Activated naive CD4-positive, alpha-beta T cell treated with anti-CD3 and anti-CD28 coated beads for 36 hours (primary cell): ENCODE data around the gene AP3B2. TPM values are rescaled to one million over a fixed set of nuclear protein-coding genes. Genes with fewer than 3 reads are reported as not detected.

Experiments used
- CTCF ChIA-PET: fragments of 350-600 bp; sonication (Branson Sonifier 250); formaldehyde crosslinking; loops from one replicate; lab custom pipeline; 2021; ENCODE audit warnings: antibody characterized with exemption; lab: Charles Lee
- DNase-seq: peaks from one replicate; pipeline ENCODE4 v3.0.0-alpha.2; 2020
- H3K27ac Mint-ChIP-seq: one replicate; pipeline ENCODE4 v1.8.0; 2021; ENCODE audit warnings: mild to moderate bottlenecking, mixed read lengths
- H3K27me3 Mint-ChIP-seq: one replicate; pipeline ENCODE4 v1.8.0; 2021; ENCODE audit warnings: low read depth, mixed read lengths
- H3K36me3 Mint-ChIP-seq: one replicate; pipeline ENCODE4 v1.8.0; 2021; ENCODE audit warnings: low read depth, mixed read lengths
- H3K4me1 Mint-ChIP-seq: one replicate; pipeline ENCODE4 v1.8.0; 2021; ENCODE audit warnings: low read depth, mixed read lengths
- H3K4me3 Mint-ChIP-seq: one replicate; pipeline ENCODE4 v1.8.0; 2021; ENCODE audit warnings: mild to moderate bottlenecking, moderate library complexity, mixed read lengths
- H3K9me3 Mint-ChIP-seq: one replicate; pipeline ENCODE4 v1.8.0; 2021; ENCODE audit warnings: mixed read lengths
- intact Hi-C: fragments of 100-400 bp; cut with micrococcal nuclease; formaldehyde crosslinking; loops from one replicate; pipeline ENCODE4 v1.15.1; 2023
- total RNA-seq, 2 experiments: library from RNA; stranded (reverse); gene quantifications; one replicate each; pipeline ENCODE4 v1.2.3, GENCODE V29; 2021

The AP3B2 gene
- total RNA-seq, 2 experiments from 2014 or later = 0.37 to 0.52 TPM

- intact Hi-C loops = no loop called here
- no peak overlapping the region for H3K27ac Mint-ChIP-seq
- H3K4me1 Mint-ChIP-seq = no peaks in the 10 kb centered on the region
- no peaks in the 10 kb centered on the region for H3K27me3 Mint-ChIP-seq
- DNase-seq = no peak
- CTCF ChIA-PET = interaction anchor here (0.5 kb wide), 1 partner anchor 39 kb away, joined by 3 read pairs; no protein-coding TSS in a partner anchor
- no peaks in the 10 kb centered on the region for H3K9me3 Mint-ChIP-seq
- no peak overlapping the region for H3K4me3 Mint-ChIP-seq
- no peaks in the 10 kb centered on the region for H3K36me3 Mint-ChIP-seq
These were observed 20.5 kb downstream of the AP3B2 start for GRCh38 chr15:82689147-82689546.

GRCh38 chr15:82688691-82689090 is 21.0 kb downstream of the AP3B2 start:
- H3K4me1 Mint-ChIP-seq = no peaks in the 10 kb centered on the region
- no peaks in the 10 kb centered on the region for H3K9me3 Mint-ChIP-seq
- intact Hi-C loops = no loop called here
- no peaks in the 10 kb centered on the region for H3K36me3 Mint-ChIP-seq
- DNase-seq = no peak
- no peak overlapping the region for H3K27ac Mint-ChIP-seq
- no peaks in the 10 kb centered on the region for H3K27me3 Mint-ChIP-seq
- CTCF ChIA-PET = interaction anchor here (0.5 kb wide), 1 partner anchor 39 kb away, joined by 3 read pairs; no protein-coding TSS in a partner anchor
- no peak overlapping the region for H3K4me3 Mint-ChIP-seq

- CTCF ChIA-PET = interaction anchor here (0.7 to 1.5 kb wide), 2 partner anchors 90 to 150 kb away, joined by 3 read pairs; no protein-coding TSS in a partner anchor
- peak overlapping the region; percentile 88 for H3K4me3 Mint-ChIP-seq
- no peaks in the 10 kb centered on the region for H3K36me3 Mint-ChIP-seq
- no peak overlapping the region for H3K27ac Mint-ChIP-seq
- peaks cover 2% of the 10 kb centered on the region for H3K27me3 Mint-ChIP-seq
- H3K4me1 Mint-ChIP-seq = peaks cover 7% of the 10 kb centered on the region
- DNase-seq = no peak
- intact Hi-C loops = loop anchor here (5.0 kb wide), 1 partner anchor 331 kb away; the partner anchor contains the start of gene C15orf40
- H3K9me3 Mint-ChIP-seq = no peaks in the 10 kb centered on the region
These were observed 28.3 kb downstream of the AP3B2 start for GRCh38 chr15:82681371-82681770.

- Mint-ChIP-seq H3K36me3 (no peaks in the 10 kb centered on the region), H3K4me3 (peak overlapping the region; percentile 88), H3K4me1 (peaks cover 7% of the 10 kb centered on the region), H3K27me3 (peaks cover 2% of the 10 kb centered on the region), H3K27ac (peak overlapping the region; percentile 47), H3K9me3 (no peaks in the 10 kb centered on the region)
- intact Hi-C loops = loop anchor here (1.0 to 5.0 kb wide), 6 partner anchors 29 to 332 kb away; partner anchors contain the start of genes AP3B2, C15orf40, RAMAC and RPS17
- CTCF ChIA-PET = interaction anchor here (0.7 to 1.5 kb wide), 3 partner anchors 89 to 150 kb away, joined by 3 read pairs; no protein-coding TSS in a partner anchor
- DNase-seq = peak; percentile 86
These were observed 29.2 kb downstream of the AP3B2 start for GRCh38 chr15:82680200-82681102.

- H3K36me3 Mint-ChIP-seq = no peaks in the 10 kb centered on the region
- H3K27me3 Mint-ChIP-seq = peaks cover 2% of the 10 kb centered on the region
- H3K4me3 Mint-ChIP-seq = peak overlapping the region; percentile 88
- CTCF ChIA-PET = interaction anchor here (0.7 kb wide), 1 partner anchor 139 kb away, joined by 3 read pairs; no protein-coding TSS in a partner anchor
- no peaks in the 10 kb centered on the region for H3K9me3 Mint-ChIP-seq
- peaks cover 7% of the 10 kb centered on the region for H3K4me1 Mint-ChIP-seq
- DNase-seq = no peak
- intact Hi-C loops = loop anchor here (1.0 to 5.0 kb wide), 6 partner anchors 30 to 333 kb away; partner anchors contain the start of genes AP3B2, C15orf40, RAMAC and RPS17
- no peak overlapping the region for H3K27ac Mint-ChIP-seq
These were observed 30.0 kb downstream of the AP3B2 start for GRCh38 chr15:82679626-82680199.

- Mint-ChIP-seq H3K27me3 (peaks cover 2% of the 10 kb centered on the region), H3K36me3 (no peaks in the 10 kb centered on the region), H3K4me3 (no peak overlapping the region), H3K27ac (no peak overlapping the region), H3K9me3 (no peaks in the 10 kb centered on the region), H3K4me1 (peaks cover 7% of the 10 kb centered on the region)
- no peak for DNase-seq
- intact Hi-C loops = no loop called here
- CTCF ChIA-PET = no interaction called here
These were observed 31.9 kb downstream of the AP3B2 start for GRCh38 chr15:82677720-82678323.

- H3K27ac Mint-ChIP-seq = no peak overlapping the region
- H3K4me3 Mint-ChIP-seq = no peak overlapping the region
- no peaks in the 10 kb centered on the region for H3K36me3 Mint-ChIP-seq
- CTCF ChIA-PET = no interaction called here
- DNase-seq = no peak
- intact Hi-C loops = no loop called here
- H3K4me1 Mint-ChIP-seq = no peaks in the 10 kb centered on the region
- H3K9me3 Mint-ChIP-seq = no peaks in the 10 kb centered on the region
- no peaks in the 10 kb centered on the region for H3K27me3 Mint-ChIP-seq
These were observed 34.8 kb downstream of the AP3B2 start for GRCh38 chr15:82674873-82675272.

- H3K4me1 Mint-ChIP-seq = no peaks in the 10 kb centered on the region
These were observed 39.0 kb downstream of the AP3B2 start for GRCh38 chr15:82670699-82671098.

GRCh38 chr15:82666606-82667005 is 43.1 kb downstream of the AP3B2 start:
- H3K9me3 Mint-ChIP-seq = no peaks in the 10 kb centered on the region
- CTCF ChIA-PET = no interaction called here
- DNase-seq = no peak
- H3K4me1 Mint-ChIP-seq = no peaks in the 10 kb centered on the region
- no peaks in the 10 kb centered on the region for H3K36me3 Mint-ChIP-seq
- no peak overlapping the region for H3K27ac Mint-ChIP-seq
- intact Hi-C loops = no loop called here
- H3K27me3 Mint-ChIP-seq = peaks cover 6% of the 10 kb centered on the region
- H3K4me3 Mint-ChIP-seq = no peak overlapping the region

More at GRCh38 chr15:82670699-82671098, 39.0 kb downstream of the AP3B2 start:
- Mint-ChIP-seq H3K27me3 (no peaks in the 10 kb centered on the region), H3K36me3 (no peaks in the 10 kb centered on the region), H3K9me3 (no peaks in the 10 kb centered on the region), H3K4me3 (no peak overlapping the region), H3K27ac (no peak overlapping the region)
- DNase-seq = no peak
- intact Hi-C loops = no loop called here
- CTCF ChIA-PET = no interaction called here

- peaks cover 6% of the 10 kb centered on the region for H3K27me3 Mint-ChIP-seq
- no peak overlapping the region for H3K27ac Mint-ChIP-seq
- no peak for DNase-seq
- H3K4me1 Mint-ChIP-seq = no peaks in the 10 kb centered on the region
- no peak overlapping the region for H3K4me3 Mint-ChIP-seq
- no peaks in the 10 kb centered on the region for H3K36me3 Mint-ChIP-seq
- no peaks in the 10 kb centered on the region for H3K9me3 Mint-ChIP-seq
- CTCF ChIA-PET = no interaction called here
- intact Hi-C loops = no loop called here
These were observed 45.7 kb downstream of the AP3B2 start for GRCh38 chr15:82664021-82664420.

GRCh38 chr15:82663186-82663600 is 46.5 kb downstream of the AP3B2 start:
- intact Hi-C loops = no loop called here
- Mint-ChIP-seq H3K36me3 (no peaks in the 10 kb centered on the region), H3K9me3 (no peaks in the 10 kb centered on the region), H3K27ac (no peak overlapping the region), H3K4me3 (no peak overlapping the region), H3K4me1 (no peaks in the 10 kb centered on the region), H3K27me3 (peaks cover 6% of the 10 kb centered on the region)
- CTCF ChIA-PET = no interaction called here
- DNase-seq = peak; percentile 69

GRCh38 chr15:82662641-82663040 is 47.0 kb downstream of the AP3B2 start:
- Mint-ChIP-seq H3K27ac (no peak overlapping the region), H3K4me3 (no peak overlapping the region), H3K27me3 (peaks cover 6% of the 10 kb centered on the region), H3K4me1 (no peaks in the 10 kb centered on the region), H3K9me3 (no peaks in the 10 kb centered on the region), H3K36me3 (no peaks in the 10 kb centered on the region)
- no peak for DNase-seq
- CTCF ChIA-PET = no interaction called here
- intact Hi-C loops = no loop called here
